Fibroblast of mammary gland (primary cell): ENCODE data around the gene TPO.

Experiments used
- DNase-seq: peaks from one replicate; pipeline ENCODE4 v3.0.0-alpha.2; 2010; ENCODE audit warnings: low read depth
- H3K4me3 ChIP-seq: 2 replicates; pipeline ENCODE4 v1.5.1; 2011; ENCODE audit warnings: low read depth, mild to moderate bottlenecking, low read length, moderate library complexity; ENCODE audit not compliant: control insufficient read depth
- TF ChIP-seq, protein P1 (sequence below): conservative IDR thresholded peaks from 2 replicates; pipeline ENCODE4 v1.5.1; 2011; ENCODE audit warnings: low read depth, low read length, inconsistent platforms; ENCODE audit not compliant: control insufficient read depth, insufficient read depth

TPO gene

DNA sequence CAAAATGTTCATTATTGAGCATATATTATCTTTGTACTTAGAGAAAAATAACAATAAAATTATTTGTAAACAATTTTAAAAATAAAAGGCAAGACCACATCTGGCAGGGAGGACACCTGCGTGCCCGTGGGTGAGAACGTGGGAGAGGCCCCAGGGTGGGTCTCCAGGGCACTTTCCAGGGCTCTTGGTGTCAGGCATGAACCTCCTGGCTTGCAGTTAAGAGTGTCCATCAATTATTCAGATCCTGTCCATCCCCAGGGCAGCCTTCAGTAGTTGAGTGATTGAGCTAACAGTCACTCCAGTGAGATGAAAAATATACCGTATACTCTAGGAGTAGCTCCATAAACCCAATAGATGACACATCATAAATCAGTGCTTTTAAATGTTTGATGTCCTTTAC lies 49.7 kb downstream of the TPO start:
- TF ChIP-seq, protein P1, sequence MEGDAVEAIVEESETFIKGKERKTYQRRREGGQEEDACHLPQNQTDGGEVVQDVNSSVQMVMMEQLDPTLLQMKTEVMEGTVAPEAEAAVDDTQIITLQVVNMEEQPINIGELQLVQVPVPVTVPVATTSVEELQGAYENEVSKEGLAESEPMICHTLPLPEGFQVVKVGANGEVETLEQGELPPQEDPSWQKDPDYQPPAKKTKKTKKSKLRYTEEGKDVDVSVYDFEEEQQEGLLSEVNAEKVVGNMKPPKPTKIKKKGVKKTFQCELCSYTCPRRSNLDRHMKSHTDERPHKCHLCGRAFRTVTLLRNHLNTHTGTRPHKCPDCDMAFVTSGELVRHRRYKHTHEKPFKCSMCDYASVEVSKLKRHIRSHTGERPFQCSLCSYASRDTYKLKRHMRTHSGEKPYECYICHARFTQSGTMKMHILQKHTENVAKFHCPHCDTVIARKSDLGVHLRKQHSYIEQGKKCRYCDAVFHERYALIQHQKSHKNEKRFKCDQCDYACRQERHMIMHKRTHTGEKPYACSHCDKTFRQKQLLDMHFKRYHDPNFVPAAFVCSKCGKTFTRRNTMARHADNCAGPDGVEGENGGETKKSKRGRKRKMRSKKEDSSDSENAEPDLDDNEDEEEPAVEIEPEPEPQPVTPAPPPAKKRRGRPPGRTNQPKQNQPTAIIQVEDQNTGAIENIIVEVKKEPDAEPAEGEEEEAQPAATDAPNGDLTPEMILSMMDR, result no peak
- H3K4me3 ChIP-seq, result no peak overlapping the region
- no peak for DNase-seq

DNA sequence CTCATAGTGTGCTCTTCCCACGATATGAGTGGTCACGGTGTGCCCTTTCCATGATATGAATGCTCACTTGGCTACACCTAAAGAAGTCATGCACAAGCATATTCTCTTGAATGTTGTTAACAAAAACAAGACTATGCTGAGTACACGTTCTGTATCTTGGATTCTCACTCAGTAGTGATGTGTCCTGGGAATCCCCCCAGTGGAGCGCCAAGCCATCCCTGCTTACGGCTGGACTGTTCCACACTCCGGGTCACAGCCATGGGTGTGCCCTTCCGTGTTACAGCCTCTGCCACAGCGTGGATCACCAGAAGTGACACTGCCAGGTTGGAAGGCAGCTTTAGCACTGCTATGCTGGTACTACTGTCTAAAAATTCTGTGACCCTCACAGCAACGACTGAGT lies 59.1 kb downstream of the TPO start:
- no peak for DNase-seq
- H3K4me3 ChIP-seq, result no peak overlapping the region
- TF ChIP-seq, protein P1, result no peak

DNA sequence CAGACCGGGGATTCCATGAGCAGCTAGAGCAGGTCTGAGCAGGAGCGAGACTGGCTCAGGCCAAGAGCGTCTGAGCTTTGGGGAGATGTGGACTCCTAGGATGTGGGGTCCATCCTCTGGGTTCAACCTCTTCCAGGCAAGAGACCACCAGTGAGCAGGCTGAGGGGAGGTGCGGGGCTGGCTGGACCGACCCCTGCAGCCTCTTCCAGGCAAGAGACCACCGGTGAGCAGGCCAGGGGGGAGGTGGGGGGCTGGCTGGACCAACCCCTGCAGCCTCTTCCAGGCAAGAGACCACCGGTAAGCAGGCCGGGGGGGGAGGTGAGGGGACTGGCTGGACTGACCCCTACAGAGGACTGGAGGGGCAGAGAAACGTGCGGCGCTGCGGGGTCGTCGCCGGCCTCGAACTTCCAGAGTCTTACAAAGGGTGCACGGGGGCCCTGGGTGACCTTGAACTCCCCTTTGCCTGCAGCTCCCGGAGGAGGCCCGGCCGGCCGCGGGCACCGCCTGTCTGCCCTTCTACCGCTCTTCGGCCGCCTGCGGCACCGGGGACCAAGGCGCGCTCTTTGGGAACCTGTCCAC lies 63.4 kb downstream of the TPO start:
- TF ChIP-seq, protein P1, result no peak

DNA sequence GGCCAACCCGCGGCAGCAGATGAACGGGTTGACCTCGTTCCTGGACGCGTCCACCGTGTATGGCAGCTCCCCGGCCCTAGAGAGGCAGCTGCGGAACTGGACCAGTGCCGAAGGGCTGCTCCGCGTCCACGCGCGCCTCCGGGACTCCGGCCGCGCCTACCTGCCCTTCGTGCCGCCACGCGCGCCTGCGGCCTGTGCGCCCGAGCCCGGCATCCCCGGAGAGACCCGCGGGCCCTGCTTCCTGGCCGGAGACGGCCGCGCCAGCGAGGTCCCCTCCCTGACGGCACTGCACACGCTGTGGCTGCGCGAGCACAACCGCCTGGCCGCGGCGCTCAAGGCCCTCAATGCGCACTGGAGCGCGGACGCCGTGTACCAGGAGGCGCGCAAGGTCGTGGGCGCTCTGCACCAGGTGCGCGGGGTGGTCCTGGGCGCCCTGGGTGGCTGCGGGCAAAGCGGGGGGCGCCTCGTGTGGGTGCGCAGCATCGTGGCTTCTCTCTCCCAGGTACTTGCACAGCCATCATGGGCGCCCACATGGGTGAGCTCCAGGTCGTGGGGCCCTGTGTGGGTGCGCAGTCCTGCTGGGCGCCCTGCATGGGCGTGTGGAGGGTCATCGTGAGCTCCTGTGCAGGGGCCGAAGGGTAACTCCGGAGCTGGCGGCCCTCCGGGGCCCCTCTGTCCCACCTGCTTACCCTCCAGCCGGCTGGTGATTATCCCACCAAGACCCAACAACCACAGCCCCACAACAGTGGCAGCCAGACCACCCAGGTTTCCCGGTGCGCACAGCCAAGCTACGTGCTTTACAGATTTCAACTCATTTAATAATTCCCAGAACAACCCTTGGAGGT lies 64.2 kb downstream of the TPO start:
- no peak for DNase-seq
- TF ChIP-seq, protein P1, result no peak
- H3K4me3 ChIP-seq, result no peak overlapping the region

More for the DNA sequence above, 63.4 kb downstream of the TPO start:
- DNase-seq, result no peak
- no peak overlapping the region for H3K4me3 ChIP-seq

DNA sequence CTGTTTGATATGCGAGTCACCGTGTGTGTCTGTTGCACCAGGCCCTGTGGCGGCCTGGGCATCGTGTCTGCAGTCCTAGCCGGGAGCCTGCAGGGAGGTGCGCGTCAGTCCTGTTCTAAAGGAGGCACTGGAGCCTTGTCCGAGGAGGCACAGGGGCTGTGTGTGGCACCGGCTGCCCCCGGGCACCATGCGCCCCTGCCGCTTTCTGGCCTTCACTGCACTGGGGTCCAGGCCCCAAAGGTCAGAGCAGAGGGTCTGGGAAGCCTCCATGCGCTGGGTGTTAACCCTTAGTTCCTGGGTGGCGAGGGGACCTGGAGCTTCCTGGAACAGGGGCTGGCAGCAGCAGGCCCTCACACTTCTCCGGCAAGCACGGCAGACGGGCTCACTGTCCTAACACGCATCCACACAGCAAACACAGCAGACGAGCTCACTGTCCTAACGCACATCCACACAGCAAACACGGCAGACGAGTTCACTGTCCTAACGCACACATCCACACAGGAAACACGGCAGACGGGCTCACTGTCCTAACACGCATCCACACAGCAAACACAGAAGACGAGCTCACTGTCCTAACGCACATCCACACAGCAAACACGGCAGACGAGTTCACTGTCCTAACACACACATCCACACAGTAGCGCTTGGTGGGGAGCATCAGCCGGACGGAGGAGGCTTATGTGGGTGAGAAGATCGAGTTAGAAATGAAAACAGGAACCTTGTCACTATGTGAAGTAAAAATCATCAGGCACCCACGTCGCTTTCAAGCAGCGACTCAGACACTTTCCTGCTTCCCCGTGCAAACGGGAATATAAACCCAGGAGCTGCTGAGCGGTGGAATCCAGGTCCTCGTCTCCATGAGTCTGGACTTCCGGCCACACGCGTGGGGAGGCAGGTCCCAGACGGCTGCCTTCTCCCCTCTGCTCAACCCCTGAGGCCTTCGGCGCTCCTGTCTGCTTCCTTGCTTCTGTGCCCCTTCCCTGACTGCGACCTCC lies 65.3 kb downstream of the TPO start:
- DNase-seq, result no peak
- TF ChIP-seq, protein P1, result no peak

DNA sequence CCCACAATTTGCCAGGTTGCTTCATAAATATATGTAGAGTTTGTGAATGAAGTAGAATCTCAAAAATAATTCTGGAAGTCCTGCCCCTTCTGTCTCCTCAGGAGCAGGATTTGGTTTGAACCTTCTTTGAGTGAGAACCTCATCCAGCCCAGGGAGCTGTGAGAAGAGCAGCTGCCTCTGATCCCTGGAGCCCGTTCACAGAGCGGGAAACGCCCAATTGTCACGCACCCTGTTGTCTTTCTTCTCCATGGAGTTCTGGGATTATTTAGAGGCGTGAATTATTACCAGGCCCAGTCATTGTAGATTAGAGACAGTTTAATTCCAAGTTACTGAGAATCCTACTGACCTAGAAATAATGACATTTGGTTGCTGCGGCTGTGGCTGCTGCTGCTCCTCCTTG lies 66.1 kb downstream of the TPO start:
- no peak for DNase-seq
- TF ChIP-seq, protein P1, result no peak
- no peak overlapping the region for H3K4me3 ChIP-seq

More for the DNA sequence above, 65.3 kb downstream of the TPO start:
- no peak overlapping the region for H3K4me3 ChIP-seq
